Spleen (tissue), 7 donors: Measurements from ENCODE around the gene KLHL26.

Experiments
- CTCF ChIP-seq, 11 experiments: fragments of 200-600 bp in 7 of 11; fragments of 450-650 bp in 4 of 11; sonication (generic) in 4 of 11; IDR thresholded peaks in 8 of 11; conservative IDR thresholded peaks in 3 of 11; 1 replicate in 7 of 11; 2 replicates in 4 of 11; pipeline versions ENCODE4 v1.4.0 to v1.8.0; 2016 to 2021; ENCODE audit warnings: antibody characterized with exemption in 11 of 11, inconsistent platforms in 4 of 11, mild to moderate bottlenecking in 1 of 11
- POLR2A ChIP-seq, 3 donors: fragments of 450-650 bp; IDR thresholded peaks; one replicate each; pipeline ENCODE4 v1.5.1; 2017; ENCODE audit warnings: antibody characterized with exemption in 3 of 3, mild to moderate bottlenecking in 1 of 3
- POLR2AphosphoS5 ChIP-seq, 3 donors: sonication (generic); formaldehyde crosslinking; IDR thresholded peaks; one replicate each; pipeline ENCODE4 v1.5.1; 2017; ENCODE audit warnings: antibody characterized with exemption in 3 of 3
- donor health status: DM: no; HTN: no; CAD: no; lungs with moderate emphysema.
- donor health status: DM: no; HTN: no; CAD: no.
- donor health status: DM: no; HTN: no; CAD: no.

DNA sequence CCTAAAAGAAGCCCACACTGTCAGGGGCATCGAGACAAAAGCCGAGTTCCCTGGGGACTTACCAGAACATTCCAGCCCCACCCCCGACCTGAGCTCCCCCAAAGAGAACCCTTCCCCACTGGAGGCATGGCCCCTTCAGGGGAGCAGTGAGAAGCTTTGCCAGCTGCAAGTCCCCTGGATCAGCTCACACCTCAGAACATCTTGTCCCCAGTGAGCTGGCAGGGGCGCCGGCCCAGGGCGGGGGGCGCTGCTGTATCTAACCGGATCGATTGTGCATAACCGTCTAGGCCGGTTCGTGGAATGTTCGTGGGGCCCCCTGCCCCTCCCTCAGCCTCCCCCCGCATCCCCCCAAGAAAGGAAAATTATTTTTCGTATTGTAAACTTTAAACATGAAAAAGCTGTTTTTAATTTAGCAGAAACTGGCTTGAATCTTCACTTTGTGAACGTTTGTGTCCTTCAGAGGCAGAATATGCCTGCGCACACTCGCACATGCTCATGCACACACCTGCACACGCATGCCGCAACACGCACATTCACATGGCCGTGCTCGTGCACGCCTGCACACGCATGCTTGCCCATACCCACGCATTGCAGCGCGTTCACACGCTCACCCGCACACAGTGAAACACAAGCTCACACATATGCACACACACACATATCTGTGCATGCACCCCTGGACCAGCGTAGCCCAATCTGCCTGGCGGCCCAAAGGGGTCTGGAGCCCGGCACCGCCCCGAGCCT lies 34.6 kb downstream of the KLHL26 start:
- TF ChIP-seq CTCF (IDR thresholded peaks at IDR 0.05 in 8 of 11, conservative IDR thresholded peaks at IDR 0.05 in 3 of 11) (no peak), POLR2A (IDR thresholded peaks at IDR 0.05) (no peak), POLR2AphosphoS5 (IDR thresholded peaks at IDR 0.05) (no peak)
